Adrenal gland (tissue), 12 donors: ENCODE results near the gene PELO. TPM values are rescaled to one million over a fixed set of nuclear protein-coding genes. Genes with fewer than 3 reads are reported as not detected.
A peak's percentile ranks its signal among the peaks of the same experiment; 100 is the strongest.

Experiments used
- DNase-seq, 7 donors: peaks; one replicate each; pipeline ENCODE4 v3.0.0-alpha.2; 2019 to 2020
- H3K27ac ChIP-seq, 5 donors: fragments of 200-600 bp; sonication (generic) in 4 of 5; 1 replicate in 3 of 5; 2 replicates in 2 of 5; pipeline versions ENCODE4 v1.5.1 to v1.8.0; 2016 to 2020; ENCODE audit warnings: mild to moderate bottlenecking in 1 of 5
- H3K27me3 ChIP-seq: fragments of 200-600 bp; 2 replicates; pipeline ENCODE4 v1.8.0; 2021
- H3K36me3 ChIP-seq, 2 donors: fragments of 200-600 bp; replicated peaks in 1 of 2; 1 replicate in 1 of 2; 2 replicates in 1 of 2; pipeline versions ENCODE4 v1.5.1 to v1.8.0; 2018 to 2022
- H3K4me1 ChIP-seq, 2 donors: fragments of 200-600 bp; replicated peaks in 1 of 2; 1 replicate in 1 of 2; 2 replicates in 1 of 2; pipeline versions ENCODE4 v1.5.1 to v1.8.0; 2018 to 2021
- H3K4me3 ChIP-seq, 4 donors: fragments of 200-600 bp; sonication (generic) in 3 of 4; one replicate each; pipeline ENCODE4 v1.5.1; 2016 to 2018
- H3K9me3 ChIP-seq, 3 donors: fragments of 200-600 bp; sonication (generic) in 1 of 3; replicated peaks in 1 of 3; 1 replicate in 2 of 3; 2 replicates in 1 of 3; pipeline versions ENCODE4 v1.5.1 to v1.8.0; 2016 to 2021
- CTCF ChIP-seq, 6 experiments: fragments of 450-650 bp in 4 of 6; fragments of 200-600 bp in 2 of 6; sonication (generic) in 1 of 6; IDR thresholded peaks; 1 replicate in 5 of 6; 2 replicates in 1 of 6; pipeline versions ENCODE4 v1.5.1 to v1.8.0; 2016 to 2021; ENCODE audit warnings: antibody characterized with exemption in 6 of 6, mild to moderate bottlenecking in 2 of 6, moderate library complexity in 1 of 6
- POLR2A ChIP-seq, 2 donors: fragments of 450-650 bp; IDR thresholded peaks; one replicate each; pipeline ENCODE4 v1.6.1; 2017; ENCODE audit warnings: antibody characterized with exemption in 2 of 2, mild to moderate bottlenecking in 2 of 2, moderate library complexity in 1 of 2
- WGBS, 4 donors: extraction: QIAGEN DNeasy Blood & Tissue Kit in 2 of 4; methylation state at CpG; one replicate each; pipeline versions ENCODE4 v1.1.5 to v1.1.7; 2013 to 2017; 5-methylcytosine and 5-hydroxymethylcytosine counted together
- intact Hi-C, 2 donors: fragments of 100-400 bp; cut with DNase I; formaldehyde crosslinking; loops; one replicate each; pipeline versions ENCODE4 v1.14.1 to v1.15.0; 2022 to 2023
- polyA plus RNA-seq, 3 donors: library from polyadenylated mRNA; stranded (reverse); fragments of 200-250 nt in 2 of 3; fragments of 350-450 nt in 1 of 3; fragmentation: Illumina TruSeq in 1 of 3; extraction: RNeasy Lipid Tissue Mini Kit (QIAGEN cat#74804) in 1 of 3; gene quantifications; one replicate each; pipeline ENCODE4 v1.2.3, GENCODE V29; 2013 to 2014
- total RNA-seq, 9 donors: library from RNA; depleted of rRNA in 4 of 9; stranded (reverse); fragments of >200 nt in 4 of 9; fragments of 120-200 nt in 1 of 9; fragmentation: NEBNext Ultra II Directional in 1 of 9; extraction: Animal tissue kit (Norgen Biotek cat#: 25700) in 1 of 9; gene quantifications; one replicate each; pipeline versions ENCODE4 v1.1.0 to v1.2.4, GENCODE V29; 2013 to 2023
- donor health status: healthy with polysubstance abuse.
- donor health status: Bipolar disorder and iron deficiency.
- donor health status: DM: yes; HTN: yes; CAD: no.
- donor health status: DM: no; HTN: no; CAD: no.
- donor health status: DM: no; HTN: no; CAD: no.
- donor health status: DM: yes; HTN: yes; CAD: no.

The PELO gene
- total and polyA plus RNA-seq, 12 donors: 17.8 to 147 (median 68.7) TPM

GRCh38 chr5:52805615-52806014 is 17.9 kb downstream of the PELO start:
- peaks cover 0 to 8% of the 10 kb centered on the region in 2 donors for H3K36me3 ChIP-seq
- H3K9me3 ChIP-seq: no peaks in the 10 kb centered on the region
- no peak for TF ChIP-seq POLR2A (IDR thresholded peaks at IDR 0.05)
- TF ChIP-seq CTCF (IDR thresholded peaks at IDR 0.05): no peak
- H3K27me3 ChIP-seq: no peaks in the 10 kb centered on the region
- DNase-seq: no peak
- H3K27ac ChIP-seq: peak overlapping the region in 2 of 5 donors; percentile 27 to 42
- WGBS, 4 donors: 71 to 81% (median 78%) methylated on average over 2 of the region's 2 CpGs
- H3K4me1 ChIP-seq: peaks cover 32 to 93% of the 10 kb centered on the region in 2 donors
- intact Hi-C loops: no loop called here
- H3K4me3 ChIP-seq: peak overlapping the region in 1 of 4 donors; percentile 74

DNA sequence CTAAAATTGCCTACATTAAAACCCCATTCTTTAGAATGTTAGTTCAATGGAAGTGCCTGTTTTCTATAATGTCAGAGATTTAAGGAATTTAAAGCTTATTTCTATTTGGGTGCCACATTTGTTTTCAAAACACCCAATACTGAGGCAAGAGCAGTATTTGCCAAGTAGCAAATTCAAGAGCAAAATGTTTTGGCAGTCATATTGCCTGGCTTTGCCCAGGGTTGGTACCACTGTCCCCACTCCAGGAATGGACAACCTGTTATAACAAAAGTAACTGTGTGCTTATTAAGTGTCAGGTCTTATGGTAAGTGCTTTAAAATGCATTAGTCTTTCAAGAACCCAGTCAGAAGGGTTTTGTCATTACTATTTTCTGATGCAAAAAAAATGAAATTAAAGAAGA is 19.3 kb downstream of the PELO start:
- DNase-seq: no peak
- TF ChIP-seq CTCF (IDR thresholded peaks at IDR 0.05) (no peak), POLR2A (IDR thresholded peaks at IDR 0.05) (no peak)
- H3K27ac ChIP-seq: peak overlapping the region in 2 of 5 donors; percentile 24 to 28
- no peak overlapping the region for H3K4me3 ChIP-seq
- H3K36me3 ChIP-seq: peaks cover 0 to 1% of the 10 kb centered on the region in 2 donors
- peaks cover 32 to 93% of the 10 kb centered on the region in 2 donors for H3K4me1 ChIP-seq
- H3K27me3 ChIP-seq: no peaks in the 10 kb centered on the region
- H3K9me3 ChIP-seq: no peaks in the 10 kb centered on the region
- intact Hi-C loops: no loop called here

DNA sequence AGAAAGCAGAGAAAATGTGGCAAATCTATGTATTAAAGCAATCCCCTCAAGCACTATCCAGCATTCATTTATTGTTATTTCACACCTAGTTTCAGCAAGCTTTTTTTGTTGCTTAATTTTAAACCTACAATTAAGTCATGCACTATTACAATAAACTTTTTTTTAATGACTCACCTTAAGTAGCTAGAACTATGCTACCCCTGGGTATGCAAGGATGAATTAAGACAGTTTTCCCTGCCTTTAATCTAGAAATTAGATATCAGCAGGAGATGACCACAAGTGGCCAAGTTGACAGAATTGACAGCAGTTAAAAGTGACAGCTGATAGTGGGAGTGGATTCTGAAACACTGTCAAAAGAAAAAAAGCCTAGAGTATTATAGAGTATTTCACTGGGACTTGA is 20.0 kb downstream of the PELO start:
- Histone ChIP-seq H3K27me3 (no peaks in the 10 kb centered on the region), H3K27ac (peak overlapping the region in 2 of 5 donors; percentile 28 to 47), H3K9me3 (no peaks in the 10 kb centered on the region), H3K4me3 (no peak overlapping the region), H3K4me1 (peaks cover 26 to 86% of the 10 kb centered on the region in 2 donors), H3K36me3 (no peaks in the 10 kb centered on the region)
- intact Hi-C loops: no loop called here
- DNase-seq: no peak
- TF ChIP-seq POLR2A (IDR thresholded peaks at IDR 0.05): no peak
- no peak for TF ChIP-seq CTCF (IDR thresholded peaks at IDR 0.05)

DNA sequence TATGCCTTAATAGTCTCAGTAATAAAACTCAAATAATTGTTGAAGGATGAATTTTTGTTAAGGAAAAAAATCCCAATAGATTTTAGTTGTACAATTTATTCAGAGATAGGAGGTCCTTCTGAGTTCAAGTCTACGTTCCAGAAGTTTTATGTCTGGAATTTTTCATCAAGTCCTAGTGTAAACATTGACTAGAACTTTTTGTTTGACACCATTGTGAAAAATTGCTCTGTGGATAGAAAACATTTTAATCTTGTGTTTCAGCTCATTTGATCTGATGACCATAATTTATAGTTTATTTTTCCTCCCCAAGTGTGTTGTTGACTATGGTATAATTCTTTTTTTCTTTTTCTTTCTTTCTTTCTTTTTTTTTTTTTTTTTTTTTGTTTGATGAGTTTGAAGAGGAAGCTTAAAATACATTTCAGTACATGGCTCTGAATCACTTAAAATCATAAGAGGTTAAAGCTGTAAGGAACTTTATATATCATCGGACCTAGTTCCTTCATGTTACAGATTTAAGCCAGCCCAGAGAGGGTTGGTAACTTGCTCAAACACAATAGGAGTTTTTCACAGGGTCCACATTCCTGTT is 20.7 kb downstream of the PELO start:
- DNase-seq: no peak
- no peak for TF ChIP-seq POLR2A (IDR thresholded peaks at IDR 0.05)
- H3K4me1 ChIP-seq: peaks cover 26 to 85% of the 10 kb centered on the region in 2 donors

DNA sequence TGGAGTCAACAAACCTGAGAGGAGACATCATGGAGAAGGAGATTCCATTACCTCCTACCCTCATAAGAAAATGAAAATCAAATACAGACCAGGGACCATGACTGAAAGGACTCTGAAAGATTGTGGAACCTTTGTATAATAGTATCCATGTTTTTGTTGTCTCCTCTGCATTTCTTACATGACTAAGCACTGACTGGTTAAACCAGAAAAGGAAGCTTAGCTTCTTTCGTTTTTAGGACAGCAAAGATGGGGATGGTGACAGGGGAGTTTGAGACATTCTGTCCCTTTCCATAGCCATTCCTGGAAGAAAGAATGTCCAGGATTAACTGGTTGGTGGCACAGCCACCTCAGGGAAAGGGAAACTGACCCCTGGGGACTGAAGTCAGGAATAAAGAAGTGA is 22.2 kb downstream of the PELO start:
- TF ChIP-seq POLR2A (IDR thresholded peaks at IDR 0.05): no peak
- TF ChIP-seq CTCF (IDR thresholded peaks at IDR 0.05): no peak
- Histone ChIP-seq H3K4me3 (no peak overlapping the region), H3K9me3 (no peaks in the 10 kb centered on the region), H3K4me1 (peaks cover 28 to 84% of the 10 kb centered on the region in 2 donors), H3K27ac (peak overlapping the region in 4 of 5 donors; percentile 39 to 67 (median 44)), H3K27me3 (no peaks in the 10 kb centered on the region), H3K36me3 (no peaks in the 10 kb centered on the region)
- DNase-seq: no peak
- WGBS, 4 donors: 24 to 63% (median 39%) methylated on average over 1 of the region's 1 CpG
- intact Hi-C loops: no loop called here

More for the DNA sequence above, 20.7 kb downstream of the PELO start:
- intact Hi-C loops: no loop called here
- H3K9me3 ChIP-seq: no peaks in the 10 kb centered on the region
- peak overlapping the region in 4 of 5 donors; percentile 8 to 67 (median 44) for H3K27ac ChIP-seq
- H3K36me3 ChIP-seq: no peaks in the 10 kb centered on the region
- 58 to 70% (median 64%) methylated on average over 2 of the region's 2 CpGs for WGBS, 4 donors
- no peaks in the 10 kb centered on the region for H3K27me3 ChIP-seq
- H3K4me3 ChIP-seq: no peak overlapping the region
